ENCODE data around the gene RSKR.
"Not testable (repeated sequence)": the region's sequence is repeated elsewhere in the genome, so short reads cannot be mapped to it uniquely, and the experiment has no call there.

Gene RSKR

GRCh38 chr17:28613931-28614381 is at the start of gene RSKR:
TSS of gene RSKR (minus strand) at chr17:28614185. CDS start at chr17:28614161, 24 bp downstream.
- H3K36me3 Mint-ChIP-seq: peaks cover 71 to 76% of the 10 kb centered on the region in 2 donors
- peak within 1 kb of the TSS; percentile 80 for H3K27ac Mint-ChIP-seq
- H3K27me3 Mint-ChIP-seq: no peaks in the 10 kb centered on the region
- H3K4me3 Mint-ChIP-seq: no peak within 1 kb of the TSS
- H3K9me3 Mint-ChIP-seq: no peaks in the 10 kb centered on the region
- peaks cover 40 to 50% of the 10 kb centered on the region in 2 donors for H3K4me1 Mint-ChIP-seq
- DNase-seq (no peak), ATAC-seq (replicated peaks) (no peak)

GRCh38 chr17:28663723-28664122 is 49.7 kb upstream of the RSKR start:
- Mint-ChIP-seq H3K4me3 (peak overlapping the region; percentile 97 to 99), H3K27me3 (no peaks in the 10 kb centered on the region), H3K4me1 (peaks cover 35 to 65% of the 10 kb centered on the region in 2 donors), H3K9me3 (no peaks in the 10 kb centered on the region), H3K27ac (no peak overlapping the region), H3K36me3 (peaks cover 20 to 50% of the 10 kb centered on the region in 2 donors)
- ATAC-seq (replicated peaks): no peak
- no peak for DNase-seq

- Mint-ChIP-seq H3K4me1 (peaks cover 33 to 60% of the 10 kb centered on the region in 2 donors), H3K36me3 (peaks cover 24 to 50% of the 10 kb centered on the region in 2 donors), H3K27me3 (no peaks in the 10 kb centered on the region), H3K4me3 (peak overlapping the region; percentile 97 to 99), H3K9me3 (no peaks in the 10 kb centered on the region), H3K27ac (peak overlapping the region; percentile 99)
- no peak for DNase-seq
- ATAC-seq (replicated peaks): peak in 1 of 2 donors; percentile 2
Measured at GRCh38 chr17:28662527-28662829, 48.5 kb upstream of the RSKR start.

- Mint-ChIP-seq H3K9me3 (no peaks in the 10 kb centered on the region), H3K4me1 (peaks cover 32 to 59% of the 10 kb centered on the region in 2 donors), H3K36me3 (peaks cover 24 to 49% of the 10 kb centered on the region in 2 donors)
Measured at GRCh38 chr17:28661635-28662526, 47.9 kb upstream of the RSKR start, which contains the start of the genes SDF2 and SUPT6H. TSS of gene SDF2 (minus strand) at chr17:28661906. CDS start at chr17:28661876, 30 bp downstream. TSS of gene SUPT6H (plus strand) at chr17:28662205. CDS start at chr17:28673402, 11,197 bp downstream.

GRCh38 chr17:28659497-28659881 is 45.5 kb upstream of the RSKR start:
- H3K4me3 Mint-ChIP-seq: peak overlapping the region in 1 of 2 donors; percentile 14
- not testable (repeated sequence) for H3K9me3 Mint-ChIP-seq; H3K27me3 Mint-ChIP-seq; ATAC-seq (replicated peaks); DNase-seq; H3K27ac Mint-ChIP-seq
- peaks cover 27 to 45% of the 10 kb centered on the region in 2 donors for H3K36me3 Mint-ChIP-seq
- H3K4me1 Mint-ChIP-seq: peaks cover 26 to 53% of the 10 kb centered on the region in 2 donors

More at GRCh38 chr17:28661635-28662526, 47.9 kb upstream of the RSKR start, which contains the start of the genes SDF2 and SUPT6H:
- DNase-seq (peak; percentile 86), ATAC-seq (replicated peaks) (peak; percentile 91 to 92)
- Mint-ChIP-seq H3K4me3 (peak within 1 kb of the TSS; percentile 97 to 99), H3K27me3 (no peaks in the 10 kb centered on the region), H3K27ac (peak within 1 kb of the TSS; percentile 99)

- not testable (repeated sequence) for H3K9me3 Mint-ChIP-seq; H3K27ac Mint-ChIP-seq; ATAC-seq (replicated peaks); H3K4me3 Mint-ChIP-seq; DNase-seq; H3K27me3 Mint-ChIP-seq
- peaks cover 22 to 47% of the 10 kb centered on the region in 2 donors for H3K4me1 Mint-ChIP-seq
- H3K36me3 Mint-ChIP-seq: peaks cover 27 to 42% of the 10 kb centered on the region in 2 donors
Measured at GRCh38 chr17:28658766-28659496, 44.9 kb upstream of the RSKR start.

- H3K4me3 Mint-ChIP-seq; H3K27me3 Mint-ChIP-seq; H3K27ac Mint-ChIP-seq; DNase-seq; ATAC-seq (replicated peaks); H3K9me3 Mint-ChIP-seq: not testable (repeated sequence)
- H3K4me1 Mint-ChIP-seq: peaks cover 18 to 42% of the 10 kb centered on the region in 2 donors
- H3K36me3 Mint-ChIP-seq: peaks cover 26 to 37% of the 10 kb centered on the region in 2 donors
Measured at GRCh38 chr17:28658342-28658741, 44.4 kb upstream of the RSKR start.

- H3K9me3 Mint-ChIP-seq: no peaks in the 10 kb centered on the region
- H3K4me3 Mint-ChIP-seq: no peak overlapping the region
- ATAC-seq (replicated peaks): no peak
- no peak for DNase-seq
- peak overlapping the region; percentile 33 for H3K27ac Mint-ChIP-seq
- H3K4me1 Mint-ChIP-seq: peaks cover 15 to 42% of the 10 kb centered on the region in 2 donors
- H3K36me3 Mint-ChIP-seq: peaks cover 30 to 38% of the 10 kb centered on the region in 2 donors
- H3K27me3 Mint-ChIP-seq: no peaks in the 10 kb centered on the region
Measured at GRCh38 chr17:28657756-28658155, 43.8 kb upstream of the RSKR start.

- ATAC-seq (replicated peaks): no peak
- DNase-seq: no peak
- no peak overlapping the region for H3K27ac Mint-ChIP-seq
- peaks cover 11 to 27% of the 10 kb centered on the region in 2 donors for H3K4me1 Mint-ChIP-seq
- no peaks in the 10 kb centered on the region for H3K9me3 Mint-ChIP-seq
- peaks cover 36 to 42% of the 10 kb centered on the region in 2 donors for H3K36me3 Mint-ChIP-seq
- no peaks in the 10 kb centered on the region for H3K27me3 Mint-ChIP-seq
- no peak overlapping the region for H3K4me3 Mint-ChIP-seq
Measured at GRCh38 chr17:28655160-28655559, 41.2 kb upstream of the RSKR start.

GRCh38 chr17:28648698-28649097 is 34.7 kb upstream of the RSKR start:
- Mint-ChIP-seq H3K4me1 (peaks cover 18 to 39% of the 10 kb centered on the region in 2 donors), H3K4me3 (no peak overlapping the region), H3K27ac (no peak overlapping the region), H3K27me3 (no peaks in the 10 kb centered on the region), H3K9me3 (no peaks in the 10 kb centered on the region), H3K36me3 (peaks cover 30 to 45% of the 10 kb centered on the region in 2 donors)
- ATAC-seq (replicated peaks) (no peak), DNase-seq (no peak)

GRCh38 chr17:28646039-28646754 is 32.2 kb upstream of the RSKR start:
- DNase-seq: no peak
- ATAC-seq (replicated peaks): no peak
- no peaks in the 10 kb centered on the region for H3K9me3 Mint-ChIP-seq
- peaks cover 25 to 44% of the 10 kb centered on the region in 2 donors for H3K4me1 Mint-ChIP-seq
- peak overlapping the region; percentile 92 to 94 for H3K4me3 Mint-ChIP-seq
- H3K36me3 Mint-ChIP-seq: peaks cover 29 to 51% of the 10 kb centered on the region in 2 donors
- H3K27ac Mint-ChIP-seq: peak overlapping the region; percentile 95
- no peaks in the 10 kb centered on the region for H3K27me3 Mint-ChIP-seq

- H3K9me3 Mint-ChIP-seq: no peaks in the 10 kb centered on the region
- H3K4me3 Mint-ChIP-seq: peak overlapping the region; percentile 92 to 94
- H3K36me3 Mint-ChIP-seq: peaks cover 30 to 47% of the 10 kb centered on the region in 2 donors
- peaks cover 25 to 44% of the 10 kb centered on the region in 2 donors for H3K4me1 Mint-ChIP-seq
- ATAC-seq (replicated peaks) (peak; percentile 2 to 3), DNase-seq (no peak)
- peak overlapping the region; percentile 95 for H3K27ac Mint-ChIP-seq
- no peaks in the 10 kb centered on the region for H3K27me3 Mint-ChIP-seq
Measured at GRCh38 chr17:28645576-28645939, 31.6 kb upstream of the RSKR start.

GRCh38 chr17:28644787-28645575 is 31.0 kb upstream of the RSKR start, which contains the start of gene BLTP2:
TSS of gene BLTP2 (minus strand) at chr17:28645158. CDS start at chr17:28645056, 102 bp downstream.
- H3K36me3 Mint-ChIP-seq: peaks cover 33 to 49% of the 10 kb centered on the region in 2 donors

More at GRCh38 chr17:28644787-28645575, 31.0 kb upstream of the RSKR start, which contains the start of gene BLTP2:
- Mint-ChIP-seq H3K27ac (peak within 1 kb of the TSS; percentile 95), H3K9me3 (no peaks in the 10 kb centered on the region), H3K27me3 (no peaks in the 10 kb centered on the region), H3K4me3 (peak within 1 kb of the TSS; percentile 92 to 94), H3K4me1 (peaks cover 28 to 44% of the 10 kb centered on the region in 2 donors)
- DNase-seq (peak; percentile 95), ATAC-seq (replicated peaks) (peak; percentile 95 to 97)
